Panc1 (cell line): ENCODE measurements around the gene DDX49. TPM values are rescaled to one million over a fixed set of nuclear protein-coding genes. Genes with fewer than 3 reads are reported as not detected.
"Not testable (repeated sequence)": the region's sequence is repeated elsewhere in the genome, so short reads cannot be mapped to it uniquely, and the experiment has no call there.

Source experiments
- ATAC-seq: fragments of 200-7000 bp; cut with Tn5 transposase; 2 replicates; pipeline ENCODE4 v1.9.1; 2020; ENCODE audit warnings: mild to moderate bottlenecking, moderate library complexity
- BruUV-seq: library from RNA; stranded (reverse); fragments of 400-500 nt; replicated peaks from 2 replicates; lab custom pipeline; 2021; lab: Mats Ljungman, UMichigan
- CTCF ChIA-PET: fragments of 300-600 bp; sonication (Branson Sonifier 250); formaldehyde crosslinking; loops from one replicate; lab custom pipeline; 2022; ENCODE audit warnings: antibody characterized with exemption; lab: Charles Lee
- POLR2A ChIA-PET: fragments of 300-600 bp; sonication (Branson Sonifier 250); formaldehyde crosslinking; loops from one replicate; lab custom pipeline; 2022; ENCODE audit warnings: antibody characterized with exemption; lab: Charles Lee
- DNase-seq: peaks from one replicate; pipeline ENCODE4 v3.0.0-alpha.2; 2010; ENCODE audit warnings: low read depth, low spot score
- H3K27ac ChIP-seq: 2 replicates; pipeline ENCODE4 v1.5.1; 2011; ENCODE audit warnings: mild to moderate bottlenecking, low read length, inconsistent platforms
- H3K27me3 ChIP-seq: fragments of 200-500 bp; sonication (Bioruptor generic); 2 replicates; pipeline ENCODE4 v1.6.0; 2014; ENCODE audit warnings: low read length, inconsistent platforms; ENCODE audit not compliant: control insufficient read depth, insufficient read depth
- H3K36me3 ChIP-seq: fragments of 200-500 bp; sonication (Bioruptor generic); 2 replicates; pipeline ENCODE4 v1.5.1; 2014; ENCODE audit warnings: inconsistent platforms, mild to moderate bottlenecking, low read length, moderate library complexity; ENCODE audit not compliant: control insufficient read depth, insufficient read depth
- H3K4me1 ChIP-seq: 2 replicates; pipeline ENCODE4 v1.5.1; 2011; ENCODE audit warnings: inconsistent platforms, mild to moderate bottlenecking, low read length, moderate library complexity; ENCODE audit not compliant: control insufficient read depth, insufficient read depth
- H3K4me3 ChIP-seq, 2 experiments: 2 replicates each; pipeline ENCODE4 v1.5.1; 2011 to 2012; ENCODE audit warnings: low read depth in 2 of 2, low read length in 2 of 2, mild to moderate bottlenecking in 2 of 2, inconsistent platforms in 1 of 2, moderate library complexity in 1 of 2
- H3K9me3 ChIP-seq: fragments of 200-500 bp; sonication (Bioruptor generic); 2 replicates; pipeline ENCODE4 v1.5.1; 2014; ENCODE audit warnings: low read depth, mild to moderate bottlenecking, inconsistent platforms, low read length, moderate library complexity; ENCODE audit not compliant: control insufficient read depth, insufficient read depth
- POLR2AphosphoS5 ChIP-seq: IDR thresholded peaks from 2 replicates; pipeline ENCODE4 v1.6.1; 2012; ENCODE audit warnings: mild to moderate bottlenecking, low read depth, low read length, moderate library complexity
- SIN3A ChIP-seq: IDR thresholded peaks from 2 replicates; pipeline ENCODE4 v1.6.1; 2012; ENCODE audit warnings: low read depth, mild to moderate bottlenecking, low read length, moderate library complexity, borderline replicate concordance; ENCODE audit not compliant: insufficient read depth
- TCF7L2 ChIP-seq: IDR thresholded peaks from 2 replicates; pipeline ENCODE4 v1.6.1; 2011; ENCODE audit warnings: mild to moderate bottlenecking, low read depth, low read length, inconsistent platforms
- in situ Hi-C: cut with HindIII; loops from 2 replicates; pipeline ENCODE4 v1.10.0; 2016; ENCODE audit warnings: low sequenced_read_pairs, low pct_unique_long_range_greater_than_20kb
- intact Hi-C: fragments of 100-400 bp; cut with micrococcal nuclease; formaldehyde crosslinking; loops from one replicate; pipeline ENCODE4 v1.10.0; 2022; ENCODE audit not compliant: unreplicated experiment
- total RNA-seq: library from RNA; stranded (reverse); gene quantifications from one replicate; pipeline ENCODE4 v1.2.1, GENCODE V29; 2021; ENCODE audit not compliant: unreplicated experiment
- TF ChIP-seq, protein P1 (sequence below): fragments of 450-650 bp; IDR thresholded peaks from 2 replicates; pipeline ENCODE4 v1.5.1; 2017; ENCODE audit warnings: mild to moderate bottlenecking
- TF ChIP-seq, protein P2 (sequence below), 2 experiments: IDR thresholded peaks; 2 replicates each; pipeline ENCODE4 v1.6.1; 2011 to 2012; ENCODE audit warnings: low read depth in 2 of 2, control low read depth in 1 of 2, low read length in 1 of 2, mild to moderate bottlenecking in 1 of 2, moderate library complexity in 1 of 2; ENCODE audit not compliant: insufficient read depth in 1 of 2

The DDX49 gene
- total RNA-seq, 1 experiment from 2014 or later: 41.5 TPM

DNA sequence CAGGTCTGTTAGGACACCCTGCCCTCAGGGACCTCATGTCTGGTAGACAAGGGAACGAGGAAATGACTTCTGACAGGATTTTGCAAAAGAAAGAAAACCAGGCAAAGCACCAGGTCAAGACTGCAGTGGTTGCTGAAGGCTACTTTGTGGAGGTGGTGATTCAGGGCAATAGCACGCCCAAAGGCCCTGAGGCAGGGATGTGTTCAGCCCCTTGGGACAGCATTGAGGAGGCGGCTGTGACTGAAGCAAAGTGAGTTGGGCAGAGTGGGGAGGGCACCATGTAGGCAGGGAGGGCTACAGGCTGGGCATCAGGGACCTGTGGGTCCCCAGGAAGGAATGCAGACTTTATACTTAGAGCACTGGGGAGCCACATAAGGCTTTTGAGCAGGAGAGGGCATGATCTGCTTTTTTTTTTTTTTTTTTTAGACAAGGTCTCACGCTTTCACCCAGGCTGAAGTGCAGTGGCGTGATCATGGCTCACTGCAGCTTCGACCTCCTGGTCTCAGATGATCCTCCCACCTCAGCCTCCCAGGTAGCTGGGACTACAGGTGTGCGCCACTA lies 32.3 kb downstream of the DDX49 start:
- ChIA-PET CTCF (no interaction called here), POLR2A (no interaction called here)
- TF ChIP-seq TCF7L2 (no peak), POLR2AphosphoS5 (no peak), SIN3A (no peak)
- TF ChIP-seq, protein P1, sequence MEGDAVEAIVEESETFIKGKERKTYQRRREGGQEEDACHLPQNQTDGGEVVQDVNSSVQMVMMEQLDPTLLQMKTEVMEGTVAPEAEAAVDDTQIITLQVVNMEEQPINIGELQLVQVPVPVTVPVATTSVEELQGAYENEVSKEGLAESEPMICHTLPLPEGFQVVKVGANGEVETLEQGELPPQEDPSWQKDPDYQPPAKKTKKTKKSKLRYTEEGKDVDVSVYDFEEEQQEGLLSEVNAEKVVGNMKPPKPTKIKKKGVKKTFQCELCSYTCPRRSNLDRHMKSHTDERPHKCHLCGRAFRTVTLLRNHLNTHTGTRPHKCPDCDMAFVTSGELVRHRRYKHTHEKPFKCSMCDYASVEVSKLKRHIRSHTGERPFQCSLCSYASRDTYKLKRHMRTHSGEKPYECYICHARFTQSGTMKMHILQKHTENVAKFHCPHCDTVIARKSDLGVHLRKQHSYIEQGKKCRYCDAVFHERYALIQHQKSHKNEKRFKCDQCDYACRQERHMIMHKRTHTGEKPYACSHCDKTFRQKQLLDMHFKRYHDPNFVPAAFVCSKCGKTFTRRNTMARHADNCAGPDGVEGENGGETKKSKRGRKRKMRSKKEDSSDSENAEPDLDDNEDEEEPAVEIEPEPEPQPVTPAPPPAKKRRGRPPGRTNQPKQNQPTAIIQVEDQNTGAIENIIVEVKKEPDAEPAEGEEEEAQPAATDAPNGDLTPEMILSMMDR: no peak
- TF ChIP-seq, protein P2, sequence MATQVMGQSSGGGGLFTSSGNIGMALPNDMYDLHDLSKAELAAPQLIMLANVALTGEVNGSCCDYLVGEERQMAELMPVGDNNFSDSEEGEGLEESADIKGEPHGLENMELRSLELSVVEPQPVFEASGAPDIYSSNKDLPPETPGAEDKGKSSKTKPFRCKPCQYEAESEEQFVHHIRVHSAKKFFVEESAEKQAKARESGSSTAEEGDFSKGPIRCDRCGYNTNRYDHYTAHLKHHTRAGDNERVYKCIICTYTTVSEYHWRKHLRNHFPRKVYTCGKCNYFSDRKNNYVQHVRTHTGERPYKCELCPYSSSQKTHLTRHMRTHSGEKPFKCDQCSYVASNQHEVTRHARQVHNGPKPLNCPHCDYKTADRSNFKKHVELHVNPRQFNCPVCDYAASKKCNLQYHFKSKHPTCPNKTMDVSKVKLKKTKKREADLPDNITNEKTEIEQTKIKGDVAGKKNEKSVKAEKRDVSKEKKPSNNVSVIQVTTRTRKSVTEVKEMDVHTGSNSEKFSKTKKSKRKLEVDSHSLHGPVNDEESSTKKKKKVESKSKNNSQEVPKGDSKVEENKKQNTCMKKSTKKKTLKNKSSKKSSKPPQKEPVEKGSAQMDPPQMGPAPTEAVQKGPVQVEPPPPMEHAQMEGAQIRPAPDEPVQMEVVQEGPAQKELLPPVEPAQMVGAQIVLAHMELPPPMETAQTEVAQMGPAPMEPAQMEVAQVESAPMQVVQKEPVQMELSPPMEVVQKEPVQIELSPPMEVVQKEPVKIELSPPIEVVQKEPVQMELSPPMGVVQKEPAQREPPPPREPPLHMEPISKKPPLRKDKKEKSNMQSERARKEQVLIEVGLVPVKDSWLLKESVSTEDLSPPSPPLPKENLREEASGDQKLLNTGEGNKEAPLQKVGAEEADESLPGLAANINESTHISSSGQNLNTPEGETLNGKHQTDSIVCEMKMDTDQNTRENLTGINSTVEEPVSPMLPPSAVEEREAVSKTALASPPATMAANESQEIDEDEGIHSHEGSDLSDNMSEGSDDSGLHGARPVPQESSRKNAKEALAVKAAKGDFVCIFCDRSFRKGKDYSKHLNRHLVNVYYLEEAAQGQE (IDR thresholded peaks at IDR 0.05; ENCODE audit: insufficient read depth in 1 of 2, low read depth in 2 of 2, low read length in 1 of 2): no peak
- intact Hi-C loops: no loop called here
- in situ Hi-C loops: no loop called here
- no peaks in the 10 kb centered on the region for H3K9me3 ChIP-seq
- no peaks in the 10 kb centered on the region for H3K36me3 ChIP-seq
- no peak overlapping the region for H3K4me3 ChIP-seq
- DNase-seq (no peak), ATAC-seq (peak; percentile 82)
- 0 out of 2 replicates have a peak overlapping the region, but pooled peaks have one; percentile 29 for H3K27ac ChIP-seq
- no TSS peak for BruUV-seq
- no peaks in the 10 kb centered on the region for H3K27me3 ChIP-seq
- peaks cover 2% of the 10 kb centered on the region; the same call in 1 of the 2 replicates for H3K4me1 ChIP-seq

DNA sequence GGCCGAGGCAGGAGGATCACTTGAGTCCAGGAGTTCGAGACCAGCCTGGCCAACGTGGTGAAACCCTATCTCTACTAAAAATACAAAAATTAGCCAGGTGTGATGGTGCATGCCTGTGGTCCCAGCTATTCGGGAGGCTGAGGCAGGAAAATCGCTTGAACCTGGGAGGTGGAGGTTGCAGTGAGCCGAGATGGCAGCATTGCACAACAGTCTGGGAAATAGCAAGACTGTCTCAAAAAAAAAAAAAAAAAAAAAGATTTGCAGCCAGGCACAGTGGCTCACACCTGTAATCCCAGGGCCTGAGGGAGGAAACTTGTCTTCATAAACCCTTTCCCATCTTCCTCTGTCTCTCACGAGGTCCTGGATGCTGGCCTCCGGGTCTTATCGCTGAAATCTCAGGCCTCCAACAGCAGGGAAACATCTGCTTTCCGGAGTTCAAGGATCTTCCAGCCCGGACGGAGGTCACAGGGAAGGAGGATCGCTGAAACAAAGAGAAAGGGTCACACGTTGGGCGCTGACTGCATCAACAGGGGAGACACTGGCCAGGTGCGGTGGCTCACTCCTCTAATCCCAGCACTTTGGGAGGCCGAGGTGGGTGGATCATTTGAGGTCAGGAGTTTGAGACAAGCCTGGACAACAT lies 33.0 kb downstream of the DDX49 start:
- ATAC-seq, BruUV-seq, POLR2A ChIA-PET, DNase-seq, H3K4me3 ChIP-seq, H3K27me3 ChIP-seq, in situ Hi-C loops, CTCF ChIA-PET, H3K36me3 ChIP-seq, H3K9me3 ChIP-seq, H3K27ac ChIP-seq, intact Hi-C loops, H3K4me1 ChIP-seq: not testable (repeated sequence)

DNA sequence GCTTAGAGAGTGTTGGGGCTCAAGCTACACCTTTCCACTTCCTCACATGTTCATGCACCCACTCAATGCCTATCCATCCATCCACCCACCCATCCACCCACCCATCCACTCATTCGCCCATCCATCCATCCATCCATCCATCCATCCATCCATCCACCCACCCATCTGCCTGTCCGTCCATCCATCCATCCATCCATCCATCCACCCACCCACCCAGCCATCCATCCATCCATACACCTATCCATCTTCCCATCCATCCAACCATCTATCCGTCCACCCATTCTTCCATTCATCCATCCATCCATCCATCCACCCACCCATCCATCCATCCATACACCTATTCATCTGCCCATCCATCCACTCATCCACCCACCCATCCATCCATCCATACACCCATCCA lies 34.6 kb downstream of the DDX49 start:
- intact Hi-C loops: no loop called here
- in situ Hi-C loops: no loop called here
- Histone ChIP-seq H3K27ac (no peak overlapping the region), H3K4me3 (no peak overlapping the region), H3K4me1 (peaks cover 2% of the 10 kb centered on the region; the same call in 1 of the 2 replicates), H3K9me3 (no peaks in the 10 kb centered on the region), H3K27me3 (no peaks in the 10 kb centered on the region), H3K36me3 (no peaks in the 10 kb centered on the region)
- no TSS peak for BruUV-seq
- ChIA-PET CTCF (no interaction called here), POLR2A (no interaction called here)
- no peak for ATAC-seq
- DNase-seq: no peak
- TF ChIP-seq SIN3A (no peak), TCF7L2 (no peak), POLR2AphosphoS5 (no peak)
- TF ChIP-seq, protein P1: no peak
- TF ChIP-seq, protein P2 (IDR thresholded peaks at IDR 0.05; ENCODE audit: insufficient read depth in 1 of 2, low read depth in 2 of 2, low read length in 1 of 2): no peak
